HG02763 (cell line): ENCODE data around the gene PTPA.
"Not testable (repeated sequence)": the region's sequence is repeated elsewhere in the genome, so short reads cannot be mapped to it uniquely, and the experiment has no call there.

ENCODE experiments used
- ATAC-seq: cut with Tn5 transposase; IDR thresholded peaks from one replicate; pipeline ENCODE4 v1.9.1; 2021; ENCODE audit warnings: mild to moderate bottlenecking, moderate library complexity; ENCODE audit not compliant: unreplicated experiment

The PTPA gene

GRCh38 chr9:129108805-129109536 is 2.2 kb upstream of the PTPA start:
- ATAC-seq: no peak

DNA sequence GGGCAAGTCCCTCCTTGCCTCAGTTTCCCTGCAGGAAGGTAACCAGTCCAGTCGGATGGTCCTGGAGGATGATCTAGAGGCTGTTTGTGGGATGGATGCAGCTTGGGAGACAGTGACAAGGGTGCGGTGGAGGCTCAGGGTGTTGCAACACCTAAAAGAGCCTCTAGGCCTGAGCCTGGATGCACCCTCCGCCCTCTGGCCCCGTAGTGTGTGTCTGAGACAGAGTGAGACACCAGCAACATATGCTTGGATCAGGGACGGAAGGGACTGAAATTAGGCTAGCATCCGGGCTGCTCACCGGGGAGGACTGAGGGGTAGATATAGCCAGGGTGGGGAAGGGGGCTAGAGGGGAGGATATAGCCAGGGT is 1.7 kb upstream of the PTPA start:
- no peak for ATAC-seq

GRCh38 chr9:129109952-129110739 is 1.1 kb upstream of the PTPA start:
- ATAC-seq: no peak

DNA sequence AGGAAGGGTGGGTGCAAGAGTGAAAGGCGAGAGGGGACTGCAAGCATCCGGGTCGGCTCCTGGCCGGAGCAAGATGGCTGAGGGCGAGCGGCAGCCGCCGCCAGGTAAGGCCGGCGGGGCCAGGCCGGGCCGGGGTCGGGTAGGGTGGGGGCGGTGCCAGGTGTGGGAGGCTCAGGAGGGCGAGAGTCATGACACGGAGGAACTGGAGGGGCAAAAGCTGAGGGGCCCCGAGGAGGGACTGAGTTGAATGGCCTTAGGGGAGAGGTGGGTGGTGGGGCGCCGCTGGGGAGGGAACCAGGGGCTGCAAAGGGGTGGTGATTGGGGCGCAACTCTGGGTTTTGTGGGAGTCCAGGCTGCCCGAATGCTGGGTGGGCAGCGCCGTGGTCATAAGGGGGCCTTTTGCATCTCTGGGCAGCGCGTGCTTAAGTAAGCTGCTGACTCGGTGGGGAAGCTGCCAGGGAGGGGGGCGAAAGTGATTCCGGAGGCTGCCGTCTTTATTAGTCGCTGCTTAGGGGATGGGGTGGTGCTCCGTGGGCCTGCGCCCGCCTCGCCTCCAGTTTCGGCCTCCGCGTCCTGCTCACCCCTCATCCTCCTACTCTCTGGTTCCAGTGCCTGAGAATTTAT is 425 bp downstream of the PTPA start:
- ATAC-seq: no peak

- not testable (repeated sequence) for ATAC-seq
These were observed 1.3 kb downstream of the PTPA start for GRCh38 chr9:129112526-129112925.

DNA sequence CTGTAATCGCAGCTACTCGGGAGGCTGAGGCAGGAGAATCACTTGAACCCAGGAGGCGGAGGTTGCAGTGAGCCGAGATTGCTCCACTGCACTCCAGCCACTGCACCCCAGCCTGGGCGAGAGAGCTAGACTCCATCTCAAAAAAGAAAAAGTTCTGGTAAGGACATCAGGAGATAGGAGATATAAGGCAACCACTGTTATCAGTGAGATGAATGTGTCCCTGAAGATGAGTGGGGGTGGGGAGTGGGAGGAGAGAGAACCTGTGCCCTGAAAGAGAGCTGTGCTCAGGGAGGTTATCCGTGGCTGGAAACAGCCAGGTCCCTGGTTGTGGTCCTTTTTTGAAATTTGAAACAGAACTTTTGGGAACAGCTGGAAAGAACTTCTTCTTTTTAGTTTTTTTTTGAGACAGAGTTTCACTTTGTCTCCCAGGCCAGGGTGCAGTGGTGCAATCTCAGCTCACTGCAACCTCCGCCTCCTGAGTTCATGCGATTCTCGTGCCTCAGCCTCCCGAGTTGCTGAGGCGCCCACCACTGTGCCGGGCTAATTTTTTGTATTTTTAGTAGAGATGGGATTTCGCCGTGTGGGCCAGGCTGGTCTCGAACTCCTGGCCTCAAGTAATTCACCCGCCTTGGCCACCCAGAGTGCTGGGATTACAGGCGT is 2.6 kb downstream of the PTPA start:
- no peak for ATAC-seq

GRCh38 chr9:129118799-129119198 is 7.6 kb downstream of the PTPA start:
- no peak for ATAC-seq

GRCh38 chr9:129121483-129121882 is 10.3 kb downstream of the PTPA start:
- no peak for ATAC-seq

- ATAC-seq: no peak
These were observed 10.9 kb downstream of the PTPA start for GRCh38 chr9:129122133-129122532.

- not testable (repeated sequence) for ATAC-seq
These were observed 11.8 kb downstream of the PTPA start for GRCh38 chr9:129122976-129123375.

- no peak for ATAC-seq
These were observed 13.4 kb downstream of the PTPA start for GRCh38 chr9:129124506-129125069.

GRCh38 chr9:129125478-129125877 is 14.3 kb downstream of the PTPA start:
- ATAC-seq: no peak

GRCh38 chr9:129126749-129127618 is 15.8 kb downstream of the PTPA start:
- no peak for ATAC-seq

DNA sequence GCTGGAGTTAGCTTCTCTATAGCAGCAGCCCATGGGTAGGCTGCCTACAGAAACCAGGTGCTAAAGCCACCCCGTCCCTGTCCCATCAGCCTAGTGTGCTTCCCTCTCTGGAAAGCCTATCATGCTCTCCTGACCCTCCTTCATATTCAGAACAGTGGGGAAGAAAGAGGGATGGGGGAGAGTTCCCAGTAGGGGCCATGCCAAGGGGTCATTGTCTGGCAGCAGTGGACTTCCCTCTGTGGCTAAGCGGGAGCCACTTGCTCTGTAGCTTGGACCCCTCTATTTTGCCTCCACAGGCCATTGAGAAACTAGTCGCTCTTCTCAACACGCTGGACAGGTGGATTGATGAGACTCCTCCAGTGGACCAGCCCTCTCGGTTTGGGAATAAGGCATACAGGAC is 17.5 kb downstream of the PTPA start:
- ATAC-seq: no peak

DNA sequence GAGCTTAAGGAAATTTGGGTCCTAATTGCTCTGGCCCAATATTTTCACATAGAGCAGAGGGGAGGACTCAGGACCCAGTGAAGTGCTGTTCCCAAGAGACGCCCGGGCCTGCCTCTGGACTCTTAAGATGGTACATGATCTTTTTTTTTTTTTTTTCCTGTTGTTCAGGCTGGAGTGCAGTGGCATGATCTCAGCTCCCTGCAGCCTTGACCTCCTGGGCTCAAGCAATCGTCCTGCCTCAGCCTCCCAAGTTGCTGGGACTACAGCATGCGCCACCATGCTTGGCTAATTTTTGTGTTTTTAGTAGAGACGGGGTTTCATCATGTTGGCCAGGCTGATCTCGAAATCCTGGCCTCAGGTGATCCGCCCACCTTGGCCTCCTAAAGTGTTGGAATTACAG is 19.1 kb downstream of the PTPA start:
- ATAC-seq: not testable (repeated sequence)

DNA sequence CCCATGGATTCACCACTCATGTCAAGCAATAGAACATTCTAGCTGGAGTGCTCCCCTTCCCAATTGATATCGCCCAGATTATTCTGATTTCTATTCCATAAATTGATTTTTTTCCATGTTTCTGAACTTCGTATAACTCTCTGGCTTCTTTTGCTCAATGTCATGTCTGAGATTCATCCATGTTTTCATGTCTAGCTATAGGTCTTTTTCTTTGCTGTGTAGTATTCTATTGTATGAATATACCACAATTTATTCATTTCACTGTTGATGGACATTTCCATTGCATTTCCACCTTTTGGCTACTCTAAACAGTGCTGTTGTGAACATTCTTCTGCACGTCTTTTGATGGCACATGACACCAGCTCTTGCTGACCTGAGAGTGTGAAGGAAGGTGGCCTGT is 19.6 kb downstream of the PTPA start:
- no peak for ATAC-seq

DNA sequence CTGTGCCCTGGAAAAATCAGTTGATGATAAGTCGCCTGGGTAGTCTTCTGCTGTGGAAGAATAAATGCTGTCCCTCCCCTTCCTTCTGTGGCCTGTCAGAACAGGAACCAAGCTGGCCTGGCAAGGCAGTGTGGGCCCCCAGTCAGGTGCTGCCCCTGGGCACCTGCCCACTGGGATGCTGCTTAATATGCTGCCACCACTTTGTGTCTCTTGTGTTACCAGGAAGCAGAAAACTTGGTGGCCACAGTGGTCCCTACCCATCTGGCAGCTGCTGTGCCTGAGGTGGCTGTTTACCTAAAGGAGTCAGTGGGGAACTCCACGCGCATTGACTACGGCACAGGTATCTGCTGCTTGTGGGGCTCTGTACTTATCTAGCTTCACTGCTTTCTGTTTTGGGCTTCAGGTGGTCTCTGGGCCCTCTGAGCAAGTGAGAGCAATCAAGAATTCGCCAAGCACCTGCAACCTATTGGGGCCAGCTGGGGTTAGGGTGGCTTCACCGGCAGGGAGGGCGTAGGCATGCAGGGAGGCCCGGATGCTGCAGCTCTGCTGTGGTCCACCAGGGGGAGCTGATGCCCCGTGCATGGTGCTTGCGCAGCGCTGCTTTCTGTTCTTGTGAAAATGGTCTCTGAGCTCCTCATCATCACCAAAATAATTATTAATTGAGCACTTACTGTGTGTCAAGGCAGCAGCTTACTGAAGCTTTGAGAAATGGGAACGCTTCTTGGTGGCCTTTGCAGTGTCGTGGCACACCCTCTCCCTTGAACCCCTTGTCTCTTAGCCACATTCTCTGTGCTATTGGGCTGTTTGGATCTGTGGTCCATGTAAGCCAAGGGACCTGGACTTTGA is 20.3 kb downstream of the PTPA start:
- ATAC-seq: peak; percentile 56

GRCh38 chr9:129133082-129133481 is 21.9 kb downstream of the PTPA start:
- ATAC-seq: no peak

- no peak for ATAC-seq
These were observed 24.3 kb downstream of the PTPA start for GRCh38 chr9:129135476-129135875.
